MCF 10A (cell line): ENCODE results near the gene SCYGR3. TPM values are rescaled to one million over a fixed set of nuclear protein-coding genes. Genes with fewer than 3 reads are reported as not detected.

Experiments used
- BruUV-seq: library from RNA; stranded (reverse); fragments of 400-500 nt; replicated peaks from 2 replicates; lab custom pipeline; 2021; lab: Mats Ljungman, UMichigan
- CTCF ChIA-PET: fragments of 300-600 bp; sonication (Branson Sonifier 250); formaldehyde crosslinking; extraction: SDS; loops from one replicate; lab custom pipeline; 2021; ENCODE audit warnings: antibody characterized with exemption, inconsistent platforms; lab: Yijun Ruan, JAX
- POLR2A ChIA-PET: fragments of 300-600, 350-650 bp; sonication (Branson Sonifier 250); formaldehyde crosslinking; extraction: SDS; loops from one replicate; lab custom pipeline; 2020; ENCODE audit warnings: antibody characterized with exemption, inconsistent platforms; lab: Yijun Ruan, JAX
- DNase-seq: peaks from one replicate; pipeline ENCODE4 v3.0.0-alpha.2; 2018; ENCODE audit not compliant: unreplicated experiment
- H3K27ac Mint-ChIP-seq: one replicate; pipeline ENCODE4 v1.8.0; 2022; ENCODE audit warnings: mild to moderate bottlenecking, low read depth, mixed read lengths; ENCODE audit not compliant: unreplicated experiment
- H3K27me3 Mint-ChIP-seq: one replicate; pipeline ENCODE4 v1.8.0; 2022; ENCODE audit warnings: mixed read lengths; ENCODE audit not compliant: insufficient read depth, unreplicated experiment
- H3K36me3 Mint-ChIP-seq: one replicate; pipeline ENCODE4 v1.8.0; 2022; ENCODE audit warnings: mild to moderate bottlenecking, moderate library complexity, mixed read lengths; ENCODE audit not compliant: insufficient read depth, unreplicated experiment
- H3K4me1 Mint-ChIP-seq: one replicate; pipeline ENCODE4 v1.8.0; 2022; ENCODE audit warnings: mixed read lengths; ENCODE audit not compliant: insufficient read depth, unreplicated experiment
- H3K4me3 Mint-ChIP-seq: one replicate; pipeline ENCODE4 v1.8.0; 2022; ENCODE audit warnings: mild to moderate bottlenecking, moderate library complexity, mixed read lengths; ENCODE audit not compliant: unreplicated experiment
- H3K9me3 Mint-ChIP-seq: one replicate; pipeline ENCODE4 v1.8.0; 2022; ENCODE audit warnings: mixed read lengths; ENCODE audit not compliant: unreplicated experiment
- CTCF ChIP-seq: fragments of 200-600 bp; IDR thresholded peaks from one replicate; pipeline ENCODE4 v1.8.0; 2022; ENCODE audit warnings: antibody characterized with exemption, mild to moderate bottlenecking; ENCODE audit not compliant: unreplicated experiment
- intact Hi-C: fragments of 100-400 bp; cut with micrococcal nuclease; formaldehyde crosslinking; loops from 2 replicates; pipeline ENCODE4 v1.14.1; 2022
- total RNA-seq: library from RNA; stranded (reverse); gene quantifications from 2 replicates; pipeline ENCODE4 v1.2.3, GENCODE V29; 2022

The SCYGR3 gene
- total RNA-seq, 1 experiment from 2014 or later, result not detected

- Mint-ChIP-seq H3K4me3 (no peak overlapping the region), H3K36me3 (no peaks in the 10 kb centered on the region), H3K27me3 (no peaks in the 10 kb centered on the region), H3K9me3 (no peaks in the 10 kb centered on the region), H3K27ac (no peak overlapping the region), H3K4me1 (no peaks in the 10 kb centered on the region)
- DNase-seq, result no peak
- CTCF ChIA-PET, result no interaction called here
- POLR2A ChIA-PET, result no interaction called here
- BruUV-seq, result no TSS peak
- no peak for TF ChIP-seq CTCF
- intact Hi-C loops, result no loop called here
These were observed 4.5 kb downstream of the SCYGR3 start for GRCh38 chr2:227610123-227610522.

- Mint-ChIP-seq H3K27me3 (no peaks in the 10 kb centered on the region), H3K4me3 (no peak overlapping the region), H3K27ac (no peak overlapping the region), H3K9me3 (no peaks in the 10 kb centered on the region), H3K36me3 (no peaks in the 10 kb centered on the region), H3K4me1 (no peaks in the 10 kb centered on the region)
- DNase-seq, result no peak
- TF ChIP-seq CTCF, result no peak
- BruUV-seq, result no TSS peak
- intact Hi-C loops, result no loop called here
- ChIA-PET POLR2A (interaction anchor here (0.7 kb wide), 2 partner anchors 162 to 623 kb away, joined by 3 to 4 read pairs; no protein-coding TSS in a partner anchor), CTCF (interaction anchor here (0.6 to 0.9 kb wide), 3 partner anchors 20 to 654 kb away, joined by 3 to 4 read pairs (median 3); no protein-coding TSS in a partner anchor)
These were observed 5.9 kb downstream of the SCYGR3 start for GRCh38 chr2:227608561-227609338.

- intact Hi-C loops, result no loop called here
- no TSS peak for BruUV-seq
- POLR2A ChIA-PET, result no interaction called here
These were observed 6.7 kb downstream of the SCYGR3 start for GRCh38 chr2:227607941-227608340.

More at GRCh38 chr2:227607941-227608340, 6.7 kb downstream of the SCYGR3 start:
- no peaks in the 10 kb centered on the region for H3K4me1 Mint-ChIP-seq
- no peak for TF ChIP-seq CTCF
- DNase-seq, result no peak
- H3K36me3 Mint-ChIP-seq, result no peaks in the 10 kb centered on the region
- no peaks in the 10 kb centered on the region for H3K9me3 Mint-ChIP-seq
- no peak overlapping the region for H3K4me3 Mint-ChIP-seq
- CTCF ChIA-PET, result no interaction called here
- no peak overlapping the region for H3K27ac Mint-ChIP-seq
- H3K27me3 Mint-ChIP-seq, result no peaks in the 10 kb centered on the region
